KG1 (cell line): ENCODE results near the gene C5orf63.
"Not testable (repeated sequence)": the region's sequence is repeated elsewhere in the genome, so short reads cannot be mapped to it uniquely, and the experiment has no call there.

Experiments
- DNase-seq: peaks from one replicate; lab custom pipeline; 2025; lab: John Stamatoyannopoulos, UW

Gene C5orf63

GRCh38 chr5:127072861-127073846 is at the start of gene C5orf63:
TSS of gene C5orf63 (minus strand) at chr5:127073502. CDS start at chr5:127058995, 14,507 bp downstream.
- DNase-seq, result no peak

GRCh38 chr5:127112347-127112864 is 39.1 kb upstream of the C5orf63 start:
- DNase-seq, result no peak

- no peak for DNase-seq
Observed at GRCh38 chr5:127111112-127111511, 37.8 kb upstream of the C5orf63 start.

- DNase-seq, result not testable (repeated sequence)
Observed at GRCh38 chr5:127108624-127109260, 35.4 kb upstream of the C5orf63 start.

- DNase-seq, result no peak
Observed at GRCh38 chr5:127101935-127102334, 28.6 kb upstream of the C5orf63 start.

GRCh38 chr5:127101533-127101932 is 28.2 kb upstream of the C5orf63 start:
- no peak for DNase-seq

GRCh38 chr5:127098241-127098640 is 24.9 kb upstream of the C5orf63 start:
- DNase-seq, result no peak

- no peak for DNase-seq
Observed at GRCh38 chr5:127097278-127097677, 24.0 kb upstream of the C5orf63 start.

GRCh38 chr5:127096328-127096993 is 23.2 kb upstream of the C5orf63 start:
- no peak for DNase-seq

GRCh38 chr5:127094161-127094814 is 21.0 kb upstream of the C5orf63 start:
- DNase-seq, result no peak

- no peak for DNase-seq
Observed at GRCh38 chr5:127092690-127093089, 19.4 kb upstream of the C5orf63 start.

- no peak for DNase-seq
Observed at GRCh38 chr5:127089191-127089590, 15.9 kb upstream of the C5orf63 start.

GRCh38 chr5:127088251-127088650 is 14.9 kb upstream of the C5orf63 start:
- DNase-seq, result no peak

GRCh38 chr5:127086589-127086988 is 13.3 kb upstream of the C5orf63 start:
- no peak for DNase-seq

GRCh38 chr5:127085796-127086195 is 12.5 kb upstream of the C5orf63 start:
- no peak for DNase-seq

GRCh38 chr5:127085371-127085770 is 12.1 kb upstream of the C5orf63 start:
- no peak for DNase-seq

GRCh38 chr5:127084656-127085055 is 11.4 kb upstream of the C5orf63 start:
- DNase-seq, result no peak

GRCh38 chr5:127083711-127084110 is 10.4 kb upstream of the C5orf63 start:
- DNase-seq, result no peak

GRCh38 chr5:127079994-127080491 is 6.7 kb upstream of the C5orf63 start:
- DNase-seq, result no peak

GRCh38 chr5:127077366-127077765 is 4.1 kb upstream of the C5orf63 start:
- DNase-seq, result no peak

- DNase-seq, result no peak
Observed at GRCh38 chr5:127076315-127077129, 3.2 kb upstream of the C5orf63 start.
